Uterus (tissue), 4 donors: Measurements from ENCODE around the gene SLC39A10. TPM values are rescaled to one million over a fixed set of nuclear protein-coding genes. Genes with fewer than 3 reads are reported as not detected.
"Not testable (repeated sequence)": the region's sequence is repeated elsewhere in the genome, so short reads cannot be mapped to it uniquely, and the experiment has no call there.

Experiments used
- DNase-seq, 2 donors: peaks; one replicate each; pipeline ENCODE4 v3.0.0-alpha.2; 2019 to 2020
- H3K27ac ChIP-seq, 2 donors: fragments of 200-600 bp; sonication (generic); 1 replicate in 1 of 2; 2 replicates in 1 of 2; pipeline ENCODE4 v1.5.1; 2016 to 2018
- H3K27me3 ChIP-seq, 2 donors: fragments of 200-600 bp; sonication (generic); one replicate each; pipeline ENCODE4 v1.5.1; 2018 to 2019; ENCODE audit warnings: control low read depth in 1 of 2
- H3K36me3 ChIP-seq, 2 donors: fragments of 200-600 bp; sonication (generic); one replicate each; pipeline ENCODE4 v1.5.1; 2019; ENCODE audit warnings: control low read depth in 1 of 2
- H3K4me1 ChIP-seq, 2 donors: fragments of 200-600 bp; sonication (generic); one replicate each; pipeline ENCODE4 v1.5.1; 2018 to 2019; ENCODE audit warnings: control low read depth in 1 of 2
- H3K4me3 ChIP-seq, 2 donors: fragments of 200-600 bp; sonication (generic); 1 replicate in 1 of 2; 2 replicates in 1 of 2; pipeline ENCODE4 v1.5.1; 2018 to 2019; ENCODE audit warnings: mild to moderate bottlenecking in 1 of 2
- H3K9me3 ChIP-seq, 2 donors: fragments of 200-600 bp; sonication (generic); one replicate each; pipeline ENCODE4 v1.5.1; 2019; ENCODE audit warnings: control low read depth in 1 of 2
- POLR2A ChIP-seq, 2 donors: fragments of 450-650 bp; IDR thresholded peaks; one replicate each; pipeline ENCODE4 v1.6.1; 2016; ENCODE audit warnings: antibody characterized with exemption in 2 of 2, mild to moderate bottlenecking in 1 of 2, moderate library complexity in 1 of 2
- intact Hi-C: fragments of 100-400 bp; cut with DNase I; formaldehyde crosslinking; loops from one replicate; pipeline ENCODE4 v1.15.1; 2023; ENCODE audit warnings: low total_unique reads
- total RNA-seq, 4 donors: library from RNA; depleted of rRNA in 3 of 4; stranded (reverse); fragments of >200 nt in 3 of 4; gene quantifications; one replicate each; pipeline versions ENCODE4 v1.1.0 to v1.2.4, GENCODE V29; 2014 to 2023
- TF ChIP-seq, protein P1 (sequence below), 4 experiments: fragments of 200-600 bp in 2 of 4; fragments of 450-650 bp in 2 of 4; sonication (generic) in 2 of 4; IDR thresholded peaks; one replicate each; pipeline ENCODE4 v1.5.1; 2016 to 2019; ENCODE audit warnings: antibody characterized with exemption in 4 of 4, mild to moderate bottlenecking in 2 of 4, moderate library complexity in 1 of 4
- donor health status: DM: yes; HTN: yes; CAD: no.

The SLC39A10 gene
- total RNA-seq, 4 donors from 2014 or later: 13.1 to 93.5 (median 31.4) TPM

DNA sequence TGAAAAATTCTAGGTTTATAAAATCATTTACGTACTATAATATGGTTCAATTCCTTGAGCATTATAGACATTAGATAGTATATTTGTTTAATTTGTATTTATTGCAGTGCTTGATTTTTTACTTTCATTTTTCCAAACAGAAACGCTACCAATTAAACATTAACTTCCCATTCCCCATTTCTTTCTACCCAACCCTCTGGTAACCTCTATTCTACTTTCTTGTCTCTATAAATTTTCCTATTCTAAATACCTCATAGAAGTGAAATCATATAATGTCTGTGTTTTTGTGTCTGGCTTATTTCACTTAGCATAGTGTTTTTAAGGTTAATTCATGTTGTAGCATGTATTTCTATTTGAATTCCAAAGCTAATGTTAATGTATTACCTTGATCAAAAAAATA is 11.6 kb upstream of the SLC39A10 start:
- Histone ChIP-seq H3K4me1 (no peaks in the 10 kb centered on the region), H3K9me3 (no peaks in the 10 kb centered on the region), H3K4me3 (no peak overlapping the region), H3K27ac (no peak overlapping the region), H3K27me3 (no peaks in the 10 kb centered on the region), H3K36me3 (no peaks in the 10 kb centered on the region)
- DNase-seq: no peak
- intact Hi-C loops: no loop called here
- no peak for TF ChIP-seq POLR2A (IDR thresholded peaks at IDR 0.05)
- TF ChIP-seq, protein P1, sequence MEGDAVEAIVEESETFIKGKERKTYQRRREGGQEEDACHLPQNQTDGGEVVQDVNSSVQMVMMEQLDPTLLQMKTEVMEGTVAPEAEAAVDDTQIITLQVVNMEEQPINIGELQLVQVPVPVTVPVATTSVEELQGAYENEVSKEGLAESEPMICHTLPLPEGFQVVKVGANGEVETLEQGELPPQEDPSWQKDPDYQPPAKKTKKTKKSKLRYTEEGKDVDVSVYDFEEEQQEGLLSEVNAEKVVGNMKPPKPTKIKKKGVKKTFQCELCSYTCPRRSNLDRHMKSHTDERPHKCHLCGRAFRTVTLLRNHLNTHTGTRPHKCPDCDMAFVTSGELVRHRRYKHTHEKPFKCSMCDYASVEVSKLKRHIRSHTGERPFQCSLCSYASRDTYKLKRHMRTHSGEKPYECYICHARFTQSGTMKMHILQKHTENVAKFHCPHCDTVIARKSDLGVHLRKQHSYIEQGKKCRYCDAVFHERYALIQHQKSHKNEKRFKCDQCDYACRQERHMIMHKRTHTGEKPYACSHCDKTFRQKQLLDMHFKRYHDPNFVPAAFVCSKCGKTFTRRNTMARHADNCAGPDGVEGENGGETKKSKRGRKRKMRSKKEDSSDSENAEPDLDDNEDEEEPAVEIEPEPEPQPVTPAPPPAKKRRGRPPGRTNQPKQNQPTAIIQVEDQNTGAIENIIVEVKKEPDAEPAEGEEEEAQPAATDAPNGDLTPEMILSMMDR (IDR thresholded peaks at IDR 0.05): no peak

DNA sequence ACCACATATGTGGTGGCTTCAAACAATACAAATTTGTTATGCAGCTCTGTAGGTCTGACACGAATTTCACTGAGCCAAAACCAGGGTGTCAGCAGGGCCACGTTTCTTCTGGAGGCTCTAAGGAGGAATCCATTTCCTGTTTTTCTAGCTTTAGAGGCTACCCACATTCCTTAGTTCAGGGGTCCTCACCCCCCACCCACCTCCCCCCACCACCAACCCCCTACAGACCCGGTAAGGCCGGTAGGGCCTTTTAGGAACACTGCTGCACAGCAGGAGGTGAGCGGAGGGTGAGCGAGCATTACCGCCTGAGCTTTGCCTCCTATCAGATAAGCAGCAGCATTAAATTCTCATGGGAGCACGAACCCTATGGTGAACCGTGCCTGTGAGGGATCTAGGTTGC is 10.6 kb upstream of the SLC39A10 start:
- intact Hi-C loops: no loop called here
- no peaks in the 10 kb centered on the region for H3K36me3 ChIP-seq
- H3K4me3 ChIP-seq: no peak overlapping the region
- no peaks in the 10 kb centered on the region for H3K27me3 ChIP-seq
- TF ChIP-seq, protein P1 (IDR thresholded peaks at IDR 0.05): no peak
- TF ChIP-seq POLR2A (IDR thresholded peaks at IDR 0.05): no peak
- DNase-seq: no peak
- H3K4me1 ChIP-seq: no peaks in the 10 kb centered on the region
- no peak overlapping the region for H3K27ac ChIP-seq
- no peaks in the 10 kb centered on the region for H3K9me3 ChIP-seq

DNA sequence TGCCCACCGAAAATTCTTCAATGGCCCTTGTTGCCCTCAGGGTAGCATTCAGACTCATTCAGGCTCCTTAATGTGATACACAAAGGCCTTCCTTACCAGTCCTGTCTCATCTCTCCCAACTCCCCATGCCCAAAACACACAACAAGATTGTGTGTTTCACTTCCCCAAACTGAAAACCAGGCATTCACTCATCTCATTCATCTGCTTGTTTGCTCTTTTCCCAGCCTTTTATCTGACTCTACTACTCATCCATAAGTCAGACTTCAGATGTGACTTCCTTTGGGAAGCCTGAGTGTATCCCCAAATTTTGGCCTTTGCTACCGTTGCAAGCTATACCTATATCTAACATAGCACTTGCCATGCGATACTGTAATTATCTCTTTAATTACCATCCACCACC is 9.7 kb upstream of the SLC39A10 start:
- no peaks in the 10 kb centered on the region for H3K4me1 ChIP-seq
- no peak overlapping the region for H3K4me3 ChIP-seq
- H3K36me3 ChIP-seq: no peaks in the 10 kb centered on the region
- no peak for DNase-seq
- intact Hi-C loops: no loop called here
- no peaks in the 10 kb centered on the region for H3K27me3 ChIP-seq
- TF ChIP-seq, protein P1 (IDR thresholded peaks at IDR 0.05): no peak
- TF ChIP-seq POLR2A (IDR thresholded peaks at IDR 0.05): no peak
- no peaks in the 10 kb centered on the region for H3K9me3 ChIP-seq
- H3K27ac ChIP-seq: no peak overlapping the region

DNA sequence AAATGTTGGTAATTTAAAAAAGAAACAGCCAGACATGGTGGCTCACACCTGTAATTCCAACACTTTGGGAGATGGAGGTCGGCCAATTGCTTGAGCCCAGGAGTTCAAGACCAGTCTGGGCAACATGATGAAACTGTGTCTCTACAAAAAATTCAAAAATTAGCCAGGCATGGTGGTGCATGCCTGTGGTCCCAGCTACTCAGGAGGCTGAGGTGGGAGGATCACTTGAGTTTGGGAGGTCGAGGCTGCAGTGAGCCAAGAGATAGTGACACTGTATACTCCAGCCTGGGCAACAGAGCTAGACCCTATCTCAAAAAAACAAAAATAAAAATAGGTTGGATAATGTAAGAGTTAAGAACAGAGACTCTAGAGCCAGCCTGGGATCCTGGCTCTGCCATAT is 8.7 kb upstream of the SLC39A10 start:
- H3K27ac ChIP-seq, H3K36me3 ChIP-seq, intact Hi-C loops, DNase-seq, H3K4me1 ChIP-seq, H3K4me3 ChIP-seq, H3K27me3 ChIP-seq, H3K9me3 ChIP-seq: not testable (repeated sequence)

DNA sequence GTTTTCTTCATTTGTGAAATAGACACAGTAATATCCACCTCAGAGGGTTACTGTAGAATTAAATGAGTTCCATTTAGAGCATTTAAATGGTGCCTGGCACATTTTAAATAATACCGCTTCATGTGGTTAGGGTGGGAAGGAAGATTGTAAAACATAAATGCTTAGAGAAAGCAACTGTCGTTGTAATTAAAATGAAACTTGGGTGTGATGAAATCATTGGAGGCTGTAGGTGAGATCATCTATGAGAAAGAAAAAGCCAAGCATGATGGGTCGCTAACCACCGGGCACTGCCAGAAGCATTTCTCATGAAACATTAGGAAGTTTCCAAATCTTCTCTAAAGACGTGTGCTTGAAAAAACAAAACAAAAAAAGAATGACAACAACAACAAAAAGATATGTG is 8.2 kb upstream of the SLC39A10 start:
- Histone ChIP-seq H3K27ac (no peak overlapping the region), H3K36me3 (no peaks in the 10 kb centered on the region), H3K27me3 (no peaks in the 10 kb centered on the region), H3K4me3 (no peak overlapping the region), H3K9me3 (no peaks in the 10 kb centered on the region), H3K4me1 (no peaks in the 10 kb centered on the region)
- DNase-seq: no peak
- intact Hi-C loops: no loop called here
- no peak for TF ChIP-seq POLR2A (IDR thresholded peaks at IDR 0.05)
- TF ChIP-seq, protein P1 (IDR thresholded peaks at IDR 0.05): no peak

DNA sequence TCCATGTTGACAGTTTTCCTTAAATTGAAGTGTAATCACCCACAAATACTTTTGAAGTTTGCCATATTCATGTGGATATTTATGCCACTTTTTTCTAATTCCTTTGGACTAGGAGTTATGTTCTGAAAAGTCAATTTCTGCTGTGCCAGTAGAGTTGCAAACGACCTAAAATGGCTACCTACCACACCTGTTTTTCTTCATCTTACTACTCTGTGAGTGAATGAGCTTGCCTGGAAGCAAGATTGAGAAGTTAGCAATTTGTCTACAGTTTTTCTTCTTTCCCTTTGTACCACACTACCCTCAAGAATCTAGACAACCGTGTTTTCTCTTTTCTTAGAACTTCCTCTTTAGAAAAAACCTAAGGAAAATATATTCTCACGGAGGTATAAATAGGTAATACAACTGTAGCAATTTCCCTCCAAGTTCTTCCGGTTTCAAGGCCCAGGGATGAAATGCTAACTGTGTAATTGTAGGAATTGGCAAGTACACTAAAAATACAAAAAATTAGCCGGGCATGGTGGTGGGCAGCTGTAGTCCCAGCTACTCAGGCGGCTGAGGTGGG is 7.3 kb upstream of the SLC39A10 start:
- no peak overlapping the region for H3K4me3 ChIP-seq
- no peak for TF ChIP-seq POLR2A (IDR thresholded peaks at IDR 0.05)
- TF ChIP-seq, protein P1 (IDR thresholded peaks at IDR 0.05): no peak
- no peak for DNase-seq
- no peaks in the 10 kb centered on the region for H3K27me3 ChIP-seq
- H3K9me3 ChIP-seq: no peaks in the 10 kb centered on the region
- H3K36me3 ChIP-seq: no peaks in the 10 kb centered on the region
- H3K27ac ChIP-seq: no peak overlapping the region
- no peaks in the 10 kb centered on the region for H3K4me1 ChIP-seq
- intact Hi-C loops: no loop called here
